GM21576 (cell line): ENCODE measurements around the gene STARD3NL.

ENCODE experiments used
- ATAC-seq: cut with Tn5 transposase; IDR thresholded peaks from one replicate; pipeline ENCODE4 v1.9.1; 2021; ENCODE audit warnings: mild to moderate bottlenecking, moderate library complexity; ENCODE audit not compliant: unreplicated experiment

STARD3NL gene

DNA sequence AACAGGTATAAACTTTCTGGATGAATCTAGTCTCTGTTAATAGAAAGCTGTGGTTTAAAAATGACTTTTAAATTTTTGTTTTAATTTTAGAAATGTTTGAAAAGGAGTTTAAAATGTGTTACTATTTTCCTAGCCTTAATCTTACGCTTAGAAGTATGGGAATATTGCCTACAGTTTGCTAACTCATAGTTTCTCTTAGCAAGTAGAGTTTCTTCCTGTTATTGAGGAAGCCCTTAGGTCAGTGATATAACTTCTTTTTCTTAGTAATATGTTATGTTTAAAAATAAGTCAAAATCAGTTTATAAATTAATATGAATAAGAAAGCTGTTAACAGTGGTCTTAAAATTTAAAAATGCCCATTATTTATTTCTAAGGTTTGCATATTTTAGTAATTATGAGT lies 3.1 kb downstream of the STARD3NL start:
- no peak for ATAC-seq

DNA sequence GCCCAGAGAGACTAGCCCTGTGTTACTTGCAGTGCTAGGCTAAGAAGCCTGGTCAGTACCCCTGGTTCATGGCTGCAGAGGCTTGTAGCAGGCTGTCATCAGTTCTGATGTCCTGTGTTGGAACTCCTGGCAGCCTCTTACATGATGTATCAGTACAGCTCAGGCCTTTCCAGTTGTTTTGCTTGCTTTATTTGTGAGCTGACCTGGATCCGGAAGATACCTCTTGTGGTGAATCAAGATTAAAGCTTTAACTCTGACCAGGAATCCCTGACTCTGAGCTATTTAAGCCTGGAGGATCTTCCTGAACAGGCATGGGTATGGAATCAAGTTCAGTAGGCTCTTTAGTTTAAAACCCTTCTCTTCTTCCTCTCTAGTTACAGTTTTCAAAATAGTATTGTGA lies 4.4 kb downstream of the STARD3NL start:
- no peak for ATAC-seq

DNA sequence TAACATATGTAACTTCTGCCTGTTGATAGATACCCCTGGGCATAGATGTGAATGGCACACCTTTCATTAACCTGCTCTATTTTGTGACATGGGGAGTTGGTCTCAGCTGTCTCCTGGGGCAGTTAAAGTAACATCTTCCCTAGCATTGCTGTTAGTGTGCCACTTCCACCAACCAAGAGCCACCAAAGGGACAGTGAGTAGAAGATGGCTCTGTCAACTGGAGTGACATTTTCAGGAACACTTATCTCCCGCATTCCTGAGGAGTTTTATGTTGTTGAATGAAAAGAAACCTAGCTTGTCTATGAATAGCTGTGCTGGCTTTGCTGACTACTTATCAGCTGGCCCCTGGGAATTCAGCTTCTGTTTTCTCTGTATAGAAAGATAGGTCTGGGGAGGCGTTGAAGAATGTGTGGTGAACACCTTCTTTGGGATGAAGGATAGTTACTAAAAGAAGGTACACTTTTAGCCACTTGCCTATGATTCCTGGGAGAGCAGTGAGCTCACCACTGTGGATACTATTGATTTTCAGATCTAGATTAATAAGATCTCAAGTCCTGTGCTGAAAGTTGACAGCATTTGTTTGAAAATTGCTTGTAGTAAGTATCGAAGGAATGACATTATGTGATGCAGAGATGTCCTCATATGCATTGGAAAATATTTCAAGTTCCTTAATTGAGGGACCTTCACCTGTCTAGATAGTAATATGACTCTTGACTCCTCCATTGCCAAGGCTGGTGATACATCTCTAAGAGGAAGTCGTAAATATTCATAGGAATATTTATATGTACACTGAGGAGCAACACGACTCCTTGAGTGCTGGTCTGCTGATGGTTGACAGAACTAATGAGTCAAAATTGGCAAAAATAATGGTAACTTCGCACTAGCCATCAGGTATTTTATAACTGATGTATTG lies 7.6 kb downstream of the STARD3NL start:
- ATAC-seq: no peak

DNA sequence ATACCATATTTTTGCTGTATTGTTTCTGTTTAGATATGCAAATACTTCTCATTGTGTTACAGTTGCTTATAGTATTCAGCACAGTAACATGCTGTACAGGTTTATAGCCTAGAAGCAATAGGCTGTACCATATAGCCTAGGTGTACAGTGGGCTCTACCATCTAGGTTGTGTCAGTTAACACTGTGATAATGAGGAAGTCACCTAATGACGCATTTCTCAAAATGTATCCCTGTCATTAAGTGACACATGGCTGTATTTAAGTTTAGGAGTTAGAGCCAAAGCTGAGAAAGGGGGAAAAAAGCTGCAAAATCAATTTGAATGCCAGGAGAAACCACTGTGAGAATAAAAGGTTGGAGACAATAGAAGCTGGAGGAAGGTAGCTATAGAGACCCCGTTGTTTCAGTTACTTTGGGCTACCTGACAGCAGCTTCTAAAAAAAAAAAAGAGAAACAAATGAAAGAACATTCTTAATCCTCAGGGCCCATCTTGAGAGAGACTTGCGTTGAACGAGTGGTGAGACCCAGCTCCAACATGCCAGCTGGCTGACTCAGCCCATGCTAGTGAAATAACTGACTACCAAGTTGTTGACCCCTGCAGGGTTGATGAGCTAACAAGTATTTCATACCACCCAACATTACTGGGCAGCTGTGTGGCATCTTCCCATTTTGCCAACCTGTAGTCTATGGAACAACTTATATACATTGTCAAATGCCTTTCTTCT lies 8.7 kb downstream of the STARD3NL start:
- no peak for ATAC-seq

- ATAC-seq: peak; percentile 94
Measured at GRCh38 chr7:38187794-38188440, 9.9 kb downstream of the STARD3NL start.

DNA sequence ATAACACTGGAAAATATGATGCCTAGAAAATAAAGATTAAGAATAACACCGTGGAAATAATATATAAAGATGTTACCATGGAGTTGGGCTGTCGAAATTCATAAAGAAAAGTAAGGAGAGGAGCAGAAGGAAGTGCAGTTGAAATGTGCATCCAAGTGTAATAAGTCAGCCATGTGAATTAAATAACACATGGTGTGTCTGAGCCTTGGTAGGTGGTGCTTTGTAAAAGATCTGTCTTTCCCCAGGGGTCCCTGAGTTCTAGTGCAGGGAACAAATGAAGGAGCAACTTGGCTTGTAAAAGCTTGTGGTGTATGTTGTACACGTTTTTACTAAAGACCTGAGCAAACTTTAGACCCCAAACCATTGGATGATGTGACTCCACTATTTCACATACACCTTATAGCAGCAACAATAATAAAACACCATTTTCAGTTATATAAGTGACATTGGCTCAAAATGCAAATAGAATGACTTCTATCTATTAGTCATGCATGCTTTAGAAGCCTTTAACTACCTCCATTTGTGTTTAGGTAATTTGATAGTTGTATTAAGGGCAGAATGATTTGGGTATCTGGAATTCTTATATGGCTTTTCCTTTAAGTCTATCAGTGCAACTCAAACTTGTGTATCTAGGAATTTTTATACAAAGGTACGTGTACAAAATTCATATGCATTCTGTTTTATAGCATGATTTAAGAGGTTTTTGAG lies 11.3 kb downstream of the STARD3NL start:
- no peak for ATAC-seq

- ATAC-seq: no peak
Measured at GRCh38 chr7:38190011-38190410, 12.0 kb downstream of the STARD3NL start.

GRCh38 chr7:38191791-38192190 lies 13.7 kb downstream of the STARD3NL start:
- ATAC-seq: no peak

DNA sequence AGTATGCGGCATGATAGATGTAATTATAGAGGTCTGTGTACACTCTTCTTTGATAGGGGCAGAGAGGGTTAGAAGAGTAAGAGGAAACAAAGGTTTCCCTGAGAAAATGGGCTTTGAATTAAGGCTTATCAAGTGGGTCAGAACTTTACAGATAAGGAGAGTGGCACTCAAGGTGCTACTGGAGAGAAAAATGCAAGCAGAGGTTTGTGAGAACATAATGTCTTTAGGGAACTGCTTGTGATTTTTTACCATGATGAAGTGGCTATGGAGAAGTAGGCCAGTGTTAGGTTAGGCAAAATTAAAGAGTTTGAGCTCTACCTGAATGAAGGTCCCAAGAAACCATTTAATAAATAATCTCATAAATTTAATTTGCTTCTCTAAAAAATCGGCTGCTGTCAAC lies 14.3 kb downstream of the STARD3NL start:
- ATAC-seq: no peak

DNA sequence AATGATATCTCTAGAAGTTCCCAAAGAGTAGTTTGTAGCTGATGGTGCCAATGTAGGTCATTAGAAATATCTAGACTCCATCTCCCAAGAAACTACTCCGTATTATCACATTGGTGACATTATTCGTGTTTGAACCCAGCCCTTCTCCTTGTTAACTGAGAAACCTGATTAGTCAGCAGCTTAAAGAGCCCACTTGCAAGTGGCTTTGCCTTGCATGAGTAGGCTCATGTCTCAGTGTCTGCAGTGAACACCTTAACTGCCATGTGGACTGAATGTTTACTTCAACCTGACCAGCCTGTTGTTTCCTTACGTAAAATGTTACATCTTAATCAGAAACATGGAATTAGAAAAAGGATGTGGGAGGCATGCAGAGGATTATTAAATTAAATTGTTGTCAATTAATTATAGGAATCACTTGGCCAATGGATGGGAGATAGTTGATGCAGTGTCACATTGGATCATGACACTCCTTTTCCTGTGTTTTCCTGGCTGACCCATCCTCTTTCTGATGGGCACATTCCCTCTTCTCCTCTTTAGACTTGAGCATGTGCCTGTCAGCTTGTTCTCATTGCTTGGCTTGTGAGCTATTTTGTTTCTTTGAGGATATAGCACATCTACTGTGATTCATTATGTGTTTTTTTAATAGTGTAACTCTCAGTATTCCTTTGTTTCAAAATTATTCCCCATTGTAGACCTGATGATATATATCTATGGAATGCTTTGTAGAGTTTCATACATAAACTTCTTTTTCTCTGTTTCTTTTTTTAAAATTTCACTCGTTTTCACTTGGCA lies 18.0 kb downstream of the STARD3NL start:
- ATAC-seq: no peak

DNA sequence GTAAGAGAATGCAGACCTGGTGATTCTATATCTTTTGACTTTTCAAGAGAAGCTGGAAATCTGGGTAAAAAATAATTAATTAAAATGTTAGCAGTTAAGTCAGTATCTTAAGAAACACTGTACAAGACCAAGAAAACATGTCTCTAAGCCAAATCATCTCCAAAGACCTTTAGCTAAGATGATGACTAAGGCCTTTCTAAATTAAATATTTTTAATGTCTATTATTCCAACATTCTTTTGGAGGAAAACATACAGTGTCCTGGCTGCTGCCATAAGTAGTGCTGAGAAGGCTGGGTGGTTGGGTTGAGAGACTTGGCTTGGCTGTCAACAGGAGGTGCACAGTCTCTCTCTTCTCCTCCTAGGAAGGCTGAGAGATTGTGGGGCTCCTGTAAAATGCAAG lies 20.3 kb downstream of the STARD3NL start:
- ATAC-seq: no peak

GRCh38 chr7:38199154-38199553 lies 21.1 kb downstream of the STARD3NL start:
- no peak for ATAC-seq

GRCh38 chr7:38199782-38200181 lies 21.7 kb downstream of the STARD3NL start:
- no peak for ATAC-seq

DNA sequence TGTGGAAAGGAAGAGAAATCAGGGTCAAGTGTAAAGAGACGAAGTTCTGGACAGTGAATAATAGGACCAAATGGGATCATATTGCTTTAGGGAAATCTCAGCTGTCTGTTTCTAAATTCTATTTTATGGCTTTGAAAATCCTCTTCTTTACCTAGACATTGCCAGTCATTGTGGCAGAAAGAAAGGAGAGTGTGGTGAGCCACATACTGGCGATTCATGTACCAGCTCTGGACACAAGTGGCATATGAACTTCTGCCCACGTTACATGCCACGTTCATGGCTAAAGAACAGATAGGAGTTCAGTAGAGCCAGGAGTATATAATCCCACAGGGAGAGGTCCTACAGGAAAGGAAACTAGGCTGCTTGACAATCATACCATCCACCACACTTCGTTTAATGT lies 28.0 kb downstream of the STARD3NL start:
- no peak for ATAC-seq

GRCh38 chr7:38207843-38208242 lies 29.8 kb downstream of the STARD3NL start:
- no peak for ATAC-seq

DNA sequence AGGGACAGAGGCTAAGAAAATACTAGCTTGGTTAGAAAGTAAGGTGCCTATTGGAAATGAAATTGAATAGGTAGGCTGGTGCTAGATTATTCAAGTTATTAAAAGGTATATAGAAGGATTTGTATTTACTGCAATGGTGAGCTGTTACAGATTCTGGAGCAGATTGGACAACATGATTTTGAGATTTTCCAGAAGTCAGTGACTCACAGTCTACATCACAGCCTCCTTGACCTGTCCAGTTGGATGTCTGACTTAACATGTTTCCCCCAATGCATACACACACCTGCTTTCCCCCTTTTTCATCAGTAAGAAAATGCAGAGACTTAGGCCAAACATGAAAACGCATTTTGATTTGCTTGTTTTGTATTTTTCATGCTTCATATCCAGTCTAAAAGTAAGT lies 33.4 kb downstream of the STARD3NL start:
- no peak for ATAC-seq

DNA sequence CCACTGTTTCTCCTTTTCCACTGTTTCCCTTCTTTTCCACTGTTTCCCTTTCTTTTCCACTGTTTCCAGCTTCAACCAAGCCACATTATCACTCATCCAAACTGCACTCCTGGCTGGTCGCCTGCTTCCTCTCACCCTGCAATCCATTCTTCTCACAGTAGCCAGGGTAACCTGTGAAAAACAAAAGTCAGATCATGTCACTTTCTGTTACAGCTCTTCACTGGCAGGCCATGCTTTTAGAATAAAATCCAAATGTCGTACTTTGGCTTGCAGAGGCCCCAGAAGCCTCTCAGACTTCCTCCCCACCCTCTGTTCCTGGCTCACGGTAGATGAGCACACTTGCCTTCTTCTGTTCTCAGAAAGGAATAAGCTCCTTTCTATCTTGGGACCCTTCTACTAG lies 33.9 kb downstream of the STARD3NL start:
- no peak for ATAC-seq

- ATAC-seq: no peak
Measured at GRCh38 chr7:38215115-38215514, 37.1 kb downstream of the STARD3NL start.

GRCh38 chr7:38215735-38216670 lies 38.0 kb downstream of the STARD3NL start:
- peak; percentile 94 for ATAC-seq
